Head of caudate nucleus (tissue), 42 donors: Measurements from ENCODE around the gene ZNF317.
A peak's percentile ranks its signal among the peaks of the same experiment; 100 is the strongest.

Experiments
- DNase-seq, 42 donors: peaks; one replicate each; pipeline versions ENCODE4 v3.0.0 to v3.0.0-alpha.2; 2020 to 2021; ENCODE audit warnings: mixed read lengths in 7 of 42
- intact Hi-C: fragments of 100-400 bp; cut with DNase I; formaldehyde crosslinking; loops from one replicate; pipeline ENCODE4 v1.15.0; 2022

The ZNF317 gene

GRCh38 chr19:9140159-9140874 is at the start of gene ZNF317:
ZNF317 (plus strand) TSS chr19:9140397; CDS start chr19:9156017, 15,620 bp downstream.
- intact Hi-C loops: no loop called here
- peak; percentile 84 to 97 (median 93) for DNase-seq

- no peak for DNase-seq
- intact Hi-C loops: no loop called here
Observed at GRCh38 chr19:9107375-9107774, 32.8 kb upstream of the ZNF317 start, which contains the start of gene OR7G2. OR7G2 (minus strand) TSS chr19:9107475; CDS start chr19:9103243, 4,232 bp downstream.

GRCh38 chr19:9109959-9110358 is 30.2 kb upstream of the ZNF317 start:
- no peak for DNase-seq
- intact Hi-C loops: no loop called here

- intact Hi-C loops: no loop called here
- DNase-seq: no peak
Observed at GRCh38 chr19:9115307-9115813, 24.8 kb upstream of the ZNF317 start, which contains the start of gene OR7G1. OR7G1 (minus strand) TSS chr19:9115763; CDS start chr19:9115763, 0 bp downstream.

- DNase-seq: no peak
- intact Hi-C loops: no loop called here
Observed at GRCh38 chr19:9116547-9116946, 23.6 kb upstream of the ZNF317 start.

GRCh38 chr19:9126900-9127405 is 13.2 kb upstream of the ZNF317 start, which contains the start of gene OR7G3:
OR7G3 (minus strand) TSS chr19:9126950; CDS start chr19:9126950, 0 bp downstream.
- DNase-seq: no peak
- intact Hi-C loops: no loop called here

- no peak for DNase-seq
- intact Hi-C loops: no loop called here
Observed at GRCh38 chr19:9128171-9128570, 12.0 kb upstream of the ZNF317 start.

- DNase-seq: no peak
- intact Hi-C loops: no loop called here
Observed at GRCh38 chr19:9130965-9131364, 9.2 kb upstream of the ZNF317 start.

- intact Hi-C loops: no loop called here
- peak in 1 of 42 donors; percentile 7 for DNase-seq
Observed at GRCh38 chr19:9132422-9132821, 7.8 kb upstream of the ZNF317 start.

GRCh38 chr19:9139609-9140158 is 513 bp upstream of the ZNF317 start:
- intact Hi-C loops: no loop called here

GRCh38 chr19:9144920-9145319 is 4.7 kb downstream of the ZNF317 start:
- intact Hi-C loops: no loop called here
- no peak for DNase-seq

More at GRCh38 chr19:9139609-9140158, 513 bp upstream of the ZNF317 start:
- peak in 9 of 42 donors; percentile 4 to 44 (median 17) for DNase-seq

GRCh38 chr19:9146882-9147281 is 6.7 kb downstream of the ZNF317 start:
- intact Hi-C loops: no loop called here

GRCh38 chr19:9148697-9149096 is 8.5 kb downstream of the ZNF317 start:
- intact Hi-C loops: no loop called here

More at GRCh38 chr19:9146882-9147281, 6.7 kb downstream of the ZNF317 start:
- peak in 1 of 42 donors; percentile 21 for DNase-seq

GRCh38 chr19:9149997-9150396 is 9.8 kb downstream of the ZNF317 start:
- intact Hi-C loops: no loop called here
- DNase-seq: no peak

More at GRCh38 chr19:9148697-9149096, 8.5 kb downstream of the ZNF317 start:
- no peak for DNase-seq

- intact Hi-C loops: no loop called here
- no peak for DNase-seq
Observed at GRCh38 chr19:9150650-9151049, 10.5 kb downstream of the ZNF317 start.

- DNase-seq: no peak
- intact Hi-C loops: no loop called here
Observed at GRCh38 chr19:9151367-9151766, 11.2 kb downstream of the ZNF317 start.

GRCh38 chr19:9155591-9155990 is 15.4 kb downstream of the ZNF317 start:
- intact Hi-C loops: no loop called here
- peak in 1 of 42 donors; percentile 14 for DNase-seq

- DNase-seq: peak in 1 of 42 donors; percentile 17
- intact Hi-C loops: no loop called here
Observed at GRCh38 chr19:9156304-9156703, 16.1 kb downstream of the ZNF317 start.

- peak in 2 of 42 donors; percentile 1 to 7 for DNase-seq
- intact Hi-C loops: no loop called here
Observed at GRCh38 chr19:9159891-9160290, 19.7 kb downstream of the ZNF317 start.

GRCh38 chr19:9161427-9161826 is 21.2 kb downstream of the ZNF317 start:
- peak in 1 of 42 donors; percentile 22 for DNase-seq
- intact Hi-C loops: no loop called here
